ENCODE measurements around the gene ARMC9.

DNA sequence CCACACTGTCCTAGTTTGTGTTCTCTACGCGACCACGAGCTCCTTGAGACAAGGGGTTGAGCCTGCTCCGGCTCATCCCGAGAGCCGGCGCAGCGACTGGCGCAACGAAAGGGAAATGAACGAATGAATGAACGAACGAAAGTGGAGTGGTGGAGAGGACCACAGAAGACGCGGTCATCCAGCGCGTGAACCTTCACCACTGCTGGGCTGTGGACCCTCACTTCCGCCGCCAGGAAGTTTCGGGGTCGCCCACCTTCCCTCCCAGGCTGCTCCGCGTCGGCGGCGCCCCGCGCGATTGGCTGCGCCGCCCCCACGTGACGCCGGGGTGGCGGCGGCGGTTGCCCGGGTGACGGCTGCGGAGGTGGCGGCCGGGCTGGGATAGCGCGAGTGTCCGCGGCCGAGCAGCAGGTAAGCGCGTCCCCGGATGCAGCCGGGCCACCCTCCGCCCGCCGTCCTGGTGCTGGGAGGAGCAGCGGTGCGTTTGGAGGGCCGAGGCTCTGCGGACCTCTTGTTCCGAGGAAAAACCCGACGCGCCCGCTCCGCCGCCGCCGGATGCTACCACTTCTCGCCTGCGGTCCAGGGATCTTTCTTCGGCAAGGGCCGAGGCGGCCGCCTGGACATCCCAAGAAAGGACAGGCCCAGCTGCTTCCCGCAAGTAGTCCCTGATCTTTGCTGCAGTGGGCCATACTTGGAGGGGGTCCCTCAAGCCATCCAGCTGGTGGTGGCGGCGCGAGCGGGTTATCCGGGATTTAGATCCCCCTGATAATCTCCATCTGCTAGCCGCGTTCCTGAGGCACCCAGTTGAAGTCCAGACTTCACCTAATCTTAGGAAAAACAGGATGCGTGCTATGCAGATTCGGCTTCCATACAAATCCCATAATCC lies at the start of gene ARMC9:
- TF ChIP-seq, protein P1, sequence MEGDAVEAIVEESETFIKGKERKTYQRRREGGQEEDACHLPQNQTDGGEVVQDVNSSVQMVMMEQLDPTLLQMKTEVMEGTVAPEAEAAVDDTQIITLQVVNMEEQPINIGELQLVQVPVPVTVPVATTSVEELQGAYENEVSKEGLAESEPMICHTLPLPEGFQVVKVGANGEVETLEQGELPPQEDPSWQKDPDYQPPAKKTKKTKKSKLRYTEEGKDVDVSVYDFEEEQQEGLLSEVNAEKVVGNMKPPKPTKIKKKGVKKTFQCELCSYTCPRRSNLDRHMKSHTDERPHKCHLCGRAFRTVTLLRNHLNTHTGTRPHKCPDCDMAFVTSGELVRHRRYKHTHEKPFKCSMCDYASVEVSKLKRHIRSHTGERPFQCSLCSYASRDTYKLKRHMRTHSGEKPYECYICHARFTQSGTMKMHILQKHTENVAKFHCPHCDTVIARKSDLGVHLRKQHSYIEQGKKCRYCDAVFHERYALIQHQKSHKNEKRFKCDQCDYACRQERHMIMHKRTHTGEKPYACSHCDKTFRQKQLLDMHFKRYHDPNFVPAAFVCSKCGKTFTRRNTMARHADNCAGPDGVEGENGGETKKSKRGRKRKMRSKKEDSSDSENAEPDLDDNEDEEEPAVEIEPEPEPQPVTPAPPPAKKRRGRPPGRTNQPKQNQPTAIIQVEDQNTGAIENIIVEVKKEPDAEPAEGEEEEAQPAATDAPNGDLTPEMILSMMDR (IDR thresholded peaks at IDR 0.05) = no peak
- no peak for TF ChIP-seq POLR2A (IDR thresholded peaks at IDR 0.05)
